AG20443 (cell line): Measurements from ENCODE around the gene PIGP.
A peak's percentile ranks its signal among the peaks of the same experiment; 100 is the strongest.
"Not testable (repeated sequence)": the region's sequence is repeated elsewhere in the genome, so short reads cannot be mapped to it uniquely, and the experiment has no call there.

ENCODE experiments used
- DNase-seq: peaks from one replicate; pipeline ENCODE4 v3.0.0; 2012; ENCODE audit warnings: low spot score, mixed read lengths

Gene PIGP

DNA sequence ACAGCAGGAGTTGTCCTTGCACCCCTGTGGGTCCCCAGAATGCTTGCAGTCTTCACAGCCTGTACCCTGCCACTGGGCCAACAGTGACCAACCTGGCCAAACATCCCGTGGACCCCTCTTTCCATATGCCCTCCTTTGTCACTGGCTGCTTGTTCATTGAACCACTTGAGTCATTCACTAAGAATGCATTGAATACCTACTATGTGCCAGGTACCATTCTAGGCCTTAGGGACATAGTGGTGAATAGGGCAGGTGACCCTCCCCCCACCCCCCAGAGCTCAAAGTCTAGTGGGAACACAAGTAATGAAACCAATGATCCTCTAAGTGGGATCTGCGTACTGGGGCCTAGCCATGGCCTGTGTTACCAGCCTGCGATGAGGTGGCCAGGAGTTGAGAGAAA, 28.2 kb downstream of the PIGP start:
- no peak for DNase-seq

DNA sequence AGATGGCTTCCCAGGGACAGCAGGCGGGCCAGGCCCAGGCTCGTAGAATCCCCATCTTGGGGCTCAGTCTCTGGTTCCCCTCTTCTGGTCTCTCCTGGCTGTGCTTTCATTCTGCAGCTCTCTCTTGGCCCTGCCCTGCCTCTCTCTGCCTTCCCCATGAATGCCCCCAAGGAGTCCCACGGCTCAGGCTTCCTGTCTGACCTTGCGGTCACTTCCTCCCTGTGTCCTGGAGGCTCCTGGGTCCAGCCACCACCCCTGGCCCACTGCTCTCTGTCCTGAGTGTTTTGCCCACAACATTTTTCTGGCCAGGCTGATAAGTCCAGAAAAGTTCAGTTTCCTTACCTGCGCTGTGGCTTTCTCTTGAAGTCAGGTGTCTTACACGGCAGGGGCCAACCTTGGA, 29.1 kb downstream of the PIGP start:
- no peak for DNase-seq

DNA sequence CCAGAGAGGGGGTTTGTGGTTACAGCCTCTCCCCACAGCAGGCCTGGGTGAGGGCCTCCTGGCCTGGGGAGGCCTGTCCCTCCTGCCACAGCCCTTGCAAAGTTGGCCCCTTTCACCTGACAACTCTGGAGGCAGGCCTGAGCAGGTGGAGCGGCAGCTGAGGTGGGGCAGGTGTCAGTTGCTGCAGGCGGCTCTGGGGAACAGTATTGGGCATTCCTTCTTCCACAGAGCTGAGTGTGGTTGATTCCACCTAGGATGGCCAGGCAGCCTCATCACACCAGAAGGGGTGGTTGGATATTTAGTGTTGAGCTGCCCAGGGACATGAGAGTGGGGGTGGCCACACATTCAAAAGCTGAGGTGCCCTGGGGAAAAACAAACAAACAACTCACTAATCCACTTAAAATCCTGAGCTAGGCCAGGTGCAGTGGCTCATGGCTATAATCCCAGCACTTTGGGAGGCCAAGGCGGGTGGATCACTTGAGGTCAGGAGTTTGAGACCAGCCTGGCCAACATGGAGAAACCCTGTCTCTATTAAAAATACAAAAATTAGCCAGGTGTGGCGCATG, 31.1 kb downstream of the PIGP start:
- DNase-seq, result no peak

DNA sequence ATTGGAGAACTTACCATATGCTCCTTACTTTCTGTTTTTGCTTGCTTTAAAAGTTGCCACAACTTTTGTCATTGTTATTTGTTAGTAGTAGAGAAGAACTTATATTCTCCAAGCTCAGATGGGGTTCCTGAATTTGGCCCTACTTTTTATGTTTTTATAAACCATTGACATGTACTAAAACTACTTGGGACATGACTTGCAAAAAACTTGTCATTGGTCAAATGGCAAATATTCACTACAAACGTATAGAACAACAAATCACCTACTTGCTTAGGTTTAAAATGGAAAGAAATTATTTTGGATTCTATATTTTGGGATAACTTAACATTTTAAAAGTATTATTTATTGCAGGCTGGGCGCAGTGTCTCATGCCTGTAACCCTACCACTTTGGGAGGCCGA, 32.7 kb downstream of the PIGP start:
- DNase-seq, result no peak

DNA sequence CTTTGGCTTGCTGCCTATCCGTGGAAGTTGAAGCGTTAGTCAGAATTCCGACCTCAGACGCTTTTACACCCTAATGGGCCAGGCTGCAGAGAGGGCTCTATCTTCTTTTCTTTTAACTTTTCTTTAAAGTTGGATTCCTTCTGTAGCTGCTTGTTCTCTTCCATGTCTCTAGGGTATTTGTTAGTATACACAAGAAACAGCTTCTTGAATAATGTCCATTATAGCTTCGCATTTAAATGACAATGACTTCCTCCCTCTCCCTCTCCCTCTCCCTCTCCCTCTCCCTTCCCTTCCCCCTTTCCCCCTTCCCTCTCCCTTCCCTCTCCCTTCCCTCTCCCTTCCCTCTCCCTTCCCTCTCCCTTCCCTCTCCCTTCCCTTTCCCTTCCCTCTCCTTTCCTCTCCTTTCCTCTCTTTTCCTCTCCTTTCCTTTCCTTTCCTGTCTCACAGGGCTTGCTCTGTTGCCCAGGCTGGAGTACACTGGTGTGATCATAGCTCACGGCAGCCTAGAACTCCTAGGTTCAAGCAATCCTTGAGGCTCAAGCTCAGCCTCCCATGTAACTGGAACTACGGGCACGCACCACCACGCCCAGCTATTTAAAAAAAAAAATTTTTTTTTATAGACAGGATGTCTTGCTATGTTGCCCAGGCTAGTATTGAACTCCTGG, 33.3 kb downstream of the PIGP start:
- no peak for DNase-seq

DNA sequence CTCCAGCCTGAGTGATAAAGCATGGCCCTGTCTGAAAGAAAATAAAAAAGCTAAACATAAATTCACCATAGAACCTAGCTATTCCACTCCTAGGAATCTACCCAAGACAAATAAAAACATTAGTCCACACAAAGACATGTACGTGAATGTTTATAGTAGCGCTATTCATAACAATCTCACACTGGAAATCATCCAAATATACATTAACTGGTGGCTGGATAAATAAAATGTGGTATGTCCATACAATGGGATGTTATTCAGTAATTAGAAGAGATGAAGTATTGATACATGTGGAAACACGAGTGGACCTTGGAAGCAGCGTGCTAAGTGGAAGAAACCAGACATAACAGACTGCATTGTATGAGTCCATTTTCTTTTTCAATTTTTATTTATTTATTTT, 36.7 kb downstream of the PIGP start:
- no peak for DNase-seq

DNA sequence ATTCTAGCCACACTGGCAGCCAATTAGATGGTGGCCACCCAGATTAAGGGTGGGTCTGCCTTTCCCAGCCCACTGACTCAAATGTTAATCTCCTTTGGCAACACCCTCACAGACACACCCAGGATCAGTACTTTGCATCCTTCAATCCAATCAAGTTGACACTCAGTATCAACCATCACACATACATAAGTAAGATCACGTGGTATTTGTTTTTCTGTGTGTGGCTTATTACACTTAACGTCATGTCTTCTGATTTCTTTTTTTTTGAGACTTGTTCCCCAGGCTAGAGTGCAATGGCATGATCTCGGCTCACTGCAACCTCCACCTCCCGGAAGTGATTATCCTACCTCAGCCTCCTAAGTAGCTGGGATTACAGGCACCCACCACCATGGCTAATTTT, 38.5 kb downstream of the PIGP start:
- DNase-seq, result not testable (repeated sequence)

DNA sequence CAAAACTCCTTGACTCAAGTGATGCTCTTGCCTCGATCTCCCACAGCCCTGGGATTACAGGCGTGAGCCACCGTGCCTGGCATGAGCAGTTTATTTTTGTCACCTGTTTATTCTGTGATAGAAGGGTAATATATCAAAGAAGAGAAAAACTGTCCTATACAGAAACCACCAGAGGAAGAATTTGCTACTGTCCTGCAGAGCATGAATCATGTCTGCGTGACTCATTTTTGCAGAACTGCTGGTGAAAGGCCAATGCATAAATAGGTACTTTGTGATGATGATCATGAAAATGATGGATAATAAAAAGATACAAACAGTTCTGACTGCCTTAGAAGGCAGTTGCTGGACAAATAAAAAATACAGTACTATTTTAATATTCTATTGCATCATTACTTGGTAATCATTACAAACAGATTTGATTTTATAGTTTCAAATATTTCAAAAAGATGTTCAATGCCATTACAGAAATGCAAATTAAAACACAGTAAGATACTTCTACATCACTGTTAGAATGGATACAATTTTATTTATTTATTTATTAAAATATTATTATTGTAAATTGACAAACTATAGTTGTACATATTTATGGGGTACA, 39.9 kb downstream of the PIGP start:
- DNase-seq, result peak; percentile 64

DNA sequence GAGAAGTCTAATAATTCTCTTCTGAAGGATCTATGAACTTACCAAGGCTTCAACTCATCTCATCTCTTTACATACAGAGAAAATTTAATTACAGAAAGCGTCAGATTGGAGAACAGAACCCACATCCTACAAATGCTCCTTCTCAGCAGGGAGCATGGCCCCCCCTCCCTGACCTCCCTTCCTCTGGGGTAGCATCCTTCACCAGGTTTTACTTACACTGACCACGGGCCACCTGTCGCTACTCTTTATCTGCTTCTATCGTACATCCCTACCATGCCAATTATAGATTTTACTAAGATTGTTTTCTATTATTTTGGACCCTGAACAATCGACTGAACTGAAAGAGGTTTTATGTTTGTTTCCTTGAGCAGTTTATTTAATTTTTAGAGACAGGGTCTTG, 40.6 kb downstream of the PIGP start:
- no peak for DNase-seq

DNA sequence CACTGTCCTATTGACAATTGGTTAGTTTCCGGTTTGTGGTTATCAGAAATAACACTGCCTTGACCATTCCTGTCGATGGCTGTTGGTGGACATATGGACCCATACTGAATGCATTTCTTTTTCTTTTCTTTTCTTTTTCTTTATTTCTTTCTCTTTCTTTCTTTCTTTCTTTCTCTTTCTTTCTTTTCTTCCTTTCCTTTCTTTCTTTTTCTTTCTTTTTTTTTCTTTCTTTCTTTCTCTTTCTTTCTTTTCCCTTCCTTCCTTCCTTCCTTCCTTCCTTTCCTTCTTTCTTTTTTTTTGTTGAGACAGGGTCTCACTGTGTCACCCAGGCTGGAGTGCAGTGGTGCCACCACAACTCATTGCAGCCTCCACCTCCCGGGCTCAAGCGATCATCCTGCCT, 42.0 kb downstream of the PIGP start:
- DNase-seq, result no peak

DNA sequence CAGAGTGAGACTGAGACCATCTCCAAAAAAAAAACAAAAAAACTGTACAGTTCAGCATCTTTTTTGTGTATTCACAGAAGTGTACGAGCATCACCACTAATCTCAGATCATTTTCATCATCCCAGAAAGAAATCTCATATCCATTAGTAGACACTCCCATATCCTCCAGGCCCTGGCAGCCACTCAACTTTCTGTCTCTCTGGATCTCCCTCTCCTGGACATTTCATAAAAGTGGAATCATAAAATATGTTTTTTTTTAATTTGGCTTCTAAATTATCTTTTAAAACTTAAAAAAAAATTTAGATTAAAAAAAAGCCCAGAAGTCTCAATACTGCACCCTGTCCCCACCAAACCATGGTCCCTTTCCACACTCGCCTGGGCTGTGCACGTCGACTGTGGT, 44.3 kb downstream of the PIGP start:
- DNase-seq, result no peak

DNA sequence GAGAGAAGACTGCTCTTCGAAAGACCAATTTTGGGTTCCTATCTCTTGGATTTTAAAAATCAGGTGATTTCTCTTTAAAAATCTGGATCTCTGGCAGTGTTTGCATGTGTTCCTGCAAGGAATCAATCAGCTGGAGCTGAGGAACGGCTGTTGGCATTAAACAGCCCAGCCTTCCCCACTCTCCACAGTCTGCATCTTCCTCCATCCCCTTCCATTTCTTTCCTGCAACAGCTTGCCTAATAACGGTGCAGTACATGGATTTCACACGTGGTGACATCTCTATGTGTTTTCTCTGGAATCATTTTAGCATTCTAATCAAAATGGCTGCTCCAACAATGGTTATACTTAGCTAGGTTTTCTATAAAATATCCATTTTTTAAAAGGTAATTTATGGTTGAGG, 46.4 kb downstream of the PIGP start:
- no peak for DNase-seq

DNA sequence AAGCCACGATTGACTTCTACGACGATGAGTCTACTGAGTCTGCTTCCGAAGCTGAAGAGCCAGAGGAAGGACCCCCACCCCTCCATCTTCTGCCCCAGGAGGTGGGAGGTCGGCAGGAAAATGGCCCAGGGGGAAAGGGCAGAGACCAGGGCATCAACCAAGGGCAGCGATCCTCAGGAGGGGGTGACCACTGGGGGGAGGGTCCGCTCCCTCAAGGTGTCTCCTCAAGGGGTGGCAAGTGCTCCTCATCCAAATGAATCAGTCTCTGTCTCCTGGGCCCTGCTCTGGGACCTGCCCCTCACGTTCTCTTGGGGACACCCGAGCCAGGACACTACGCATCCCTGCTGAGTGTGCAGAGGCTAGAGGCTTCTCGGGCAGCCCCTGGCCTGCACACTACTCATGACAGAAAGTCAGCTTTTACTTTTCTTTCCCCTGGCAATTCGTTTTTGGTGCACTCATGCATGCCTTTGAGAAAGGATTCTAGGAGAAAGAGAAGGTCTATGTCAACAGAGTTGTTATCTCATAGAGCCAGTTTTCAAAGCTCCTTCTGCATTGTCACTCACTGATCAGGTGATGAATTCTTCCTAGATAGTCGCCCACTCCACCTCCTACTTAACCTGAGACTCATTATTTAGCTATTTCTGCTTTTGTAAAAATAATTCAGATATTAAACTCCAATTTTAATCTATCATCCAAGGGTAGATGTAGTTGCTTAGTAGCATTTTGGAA, 54.8 kb downstream of the PIGP start:
- no peak for DNase-seq
